Fibroblast of lung (primary cell): ENCODE data around the gene DHRS9. TPM values are rescaled to one million over a fixed set of nuclear protein-coding genes. Genes with fewer than 3 reads are reported as not detected.

Experiments used
- DNase-seq, 2 donors: peaks; one replicate each; pipeline versions ENCODE4 v3.0.0 to v3.0.0-alpha.2; 2010; ENCODE audit warnings: low read depth in 2 of 2
- H2AFZ ChIP-seq: 2 replicates; pipeline ENCODE4 v1.5.1; 2012; ENCODE audit warnings: low read length, control low read depth, inconsistent platforms
- H3K27ac ChIP-seq: 2 replicates; pipeline ENCODE4 v1.5.1; 2011; ENCODE audit warnings: low read length, control low read depth; ENCODE audit not compliant: insufficient read depth
- H3K27me3 ChIP-seq: 2 replicates; pipeline ENCODE4 v1.5.1; 2011; ENCODE audit warnings: mild to moderate bottlenecking, low read length; ENCODE audit not compliant: control insufficient read depth, insufficient read depth
- H3K36me3 ChIP-seq: 2 replicates; pipeline ENCODE4 v1.5.1; 2011; ENCODE audit warnings: low read length; ENCODE audit not compliant: control insufficient read depth, insufficient read depth
- H3K4me1 ChIP-seq: 2 replicates; pipeline ENCODE4 v1.5.1; 2011; ENCODE audit warnings: low read length; ENCODE audit not compliant: control insufficient read depth, insufficient read depth; ENCODE audit errors: extremely low read depth
- H3K4me2 ChIP-seq: 2 replicates; pipeline ENCODE4 v1.5.1; 2011; ENCODE audit warnings: low read length, control low read depth; ENCODE audit not compliant: insufficient read depth; ENCODE audit errors: extremely low read depth
- H3K4me3 ChIP-seq, 4 experiments: fragments of 200-600 bp in 1 of 4; sonication (generic) in 1 of 4; replicated peaks in 1 of 4; 2 replicates each; pipeline ENCODE4 v1.5.1; 2011 to 2016; ENCODE audit warnings: low read length in 4 of 4, low read depth in 3 of 4, mild to moderate bottlenecking in 3 of 4, control low read depth in 2 of 4, inconsistent platforms in 1 of 4, mixed read lengths in 1 of 4; ENCODE audit not compliant: insufficient read depth in 1 of 4; ENCODE audit errors: control extremely low read depth in 1 of 4
- H3K79me2 ChIP-seq: 2 replicates; pipeline ENCODE4 v1.5.1; 2012; ENCODE audit warnings: mild to moderate bottlenecking, low read length, inconsistent platforms; ENCODE audit not compliant: control insufficient read depth, insufficient read depth
- H3K9ac ChIP-seq: 2 replicates; pipeline ENCODE4 v1.5.1; 2011; ENCODE audit warnings: mild to moderate bottlenecking, low read length, control low read depth; ENCODE audit not compliant: insufficient read depth
- H3K9me3 ChIP-seq: 2 replicates; pipeline ENCODE4 v1.5.1; 2012; ENCODE audit warnings: low read depth, low read length; ENCODE audit not compliant: control insufficient read depth, insufficient read depth
- H4K20me1 ChIP-seq: 2 replicates; pipeline ENCODE4 v1.5.1; 2011; ENCODE audit warnings: low read length; ENCODE audit not compliant: control insufficient read depth, insufficient read depth; ENCODE audit errors: extremely low read depth
- EZH2 ChIP-seq: IDR thresholded peaks from 2 replicates; pipeline ENCODE4 v1.5.1; 2012; ENCODE audit warnings: low read length, control low read depth, mild to moderate bottlenecking; ENCODE audit errors: missing control alignments
- polyA plus RNA-seq, 2 donors: library from polyadenylated mRNA; depleted of rRNA in 1 of 2; stranded (reverse) in 1 of 2; unstranded in 1 of 2; fragments of >200 nt; gene quantifications; 2 replicates each; pipeline ENCODE4 v1.2.1, GENCODE V29; 2011 to 2012; ENCODE audit warnings: missing spikeins in 1 of 2
- total RNA-seq: library from RNA; depleted of rRNA; stranded (reverse); fragments of >200 nt; gene quantifications from 2 replicates; pipeline ENCODE4 v1.2.1, GENCODE V29; 2014
- TF ChIP-seq, protein P1 (sequence below), 2 donors: IDR thresholded peaks in 1 of 2; conservative IDR thresholded peaks in 1 of 2; 1 replicate in 1 of 2; 2 replicates in 1 of 2; pipeline ENCODE4 v1.5.1; 2011 to 2012; ENCODE audit warnings: low read length in 2 of 2, control low read depth in 1 of 2, inconsistent platforms in 1 of 2, low read depth in 1 of 2, mild to moderate bottlenecking in 1 of 2

DHRS9 gene
- total and polyA plus RNA-seq, 2 donors (not counting 1 experiment from before 2014, with no cell fraction given) = not detected

DNA sequence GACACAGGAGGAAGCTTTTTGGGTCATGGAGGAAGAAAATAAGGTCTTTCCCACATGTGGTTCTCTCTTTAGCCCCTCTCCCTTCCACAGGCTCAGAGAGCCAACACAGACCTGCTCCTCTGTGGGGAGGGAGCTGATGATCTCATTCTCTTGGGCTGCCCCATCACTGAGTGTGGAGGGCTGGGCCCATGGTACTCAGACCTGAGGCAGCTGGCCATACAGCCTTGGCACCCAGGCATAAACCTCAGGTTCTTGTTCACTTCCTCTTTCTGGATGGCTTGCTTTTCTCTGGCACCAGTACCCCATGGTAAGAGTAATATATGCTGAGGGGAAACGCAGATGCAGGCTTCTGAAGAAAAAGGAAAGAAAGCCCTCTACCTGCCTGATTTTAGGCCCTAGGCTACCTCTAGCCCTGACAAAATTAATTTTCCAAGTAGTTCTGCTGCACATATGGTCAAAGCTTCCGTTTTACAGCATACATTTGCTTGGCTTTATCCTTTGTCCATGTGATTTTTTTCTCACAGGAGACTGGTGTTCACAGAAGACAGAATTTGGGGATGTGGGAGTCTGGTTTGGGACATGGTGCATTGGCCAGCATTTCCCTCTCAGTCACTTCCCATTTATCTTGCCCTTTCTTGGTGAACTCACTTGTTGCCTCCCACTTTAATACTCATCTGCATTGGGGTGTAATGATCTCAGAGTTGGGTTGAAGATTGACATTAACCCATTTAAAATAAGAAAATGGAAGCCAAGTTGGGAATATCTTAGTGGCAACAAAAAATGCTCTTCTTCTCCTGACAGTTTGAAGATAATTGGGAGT lies 11.1 kb downstream of the DHRS9 start:
- DNase-seq = peak in 1 of 2 donors; percentile 56
- no peaks in the 10 kb centered on the region for H3K4me1 ChIP-seq
- TF ChIP-seq EZH2 = no peak
- TF ChIP-seq, protein P1, sequence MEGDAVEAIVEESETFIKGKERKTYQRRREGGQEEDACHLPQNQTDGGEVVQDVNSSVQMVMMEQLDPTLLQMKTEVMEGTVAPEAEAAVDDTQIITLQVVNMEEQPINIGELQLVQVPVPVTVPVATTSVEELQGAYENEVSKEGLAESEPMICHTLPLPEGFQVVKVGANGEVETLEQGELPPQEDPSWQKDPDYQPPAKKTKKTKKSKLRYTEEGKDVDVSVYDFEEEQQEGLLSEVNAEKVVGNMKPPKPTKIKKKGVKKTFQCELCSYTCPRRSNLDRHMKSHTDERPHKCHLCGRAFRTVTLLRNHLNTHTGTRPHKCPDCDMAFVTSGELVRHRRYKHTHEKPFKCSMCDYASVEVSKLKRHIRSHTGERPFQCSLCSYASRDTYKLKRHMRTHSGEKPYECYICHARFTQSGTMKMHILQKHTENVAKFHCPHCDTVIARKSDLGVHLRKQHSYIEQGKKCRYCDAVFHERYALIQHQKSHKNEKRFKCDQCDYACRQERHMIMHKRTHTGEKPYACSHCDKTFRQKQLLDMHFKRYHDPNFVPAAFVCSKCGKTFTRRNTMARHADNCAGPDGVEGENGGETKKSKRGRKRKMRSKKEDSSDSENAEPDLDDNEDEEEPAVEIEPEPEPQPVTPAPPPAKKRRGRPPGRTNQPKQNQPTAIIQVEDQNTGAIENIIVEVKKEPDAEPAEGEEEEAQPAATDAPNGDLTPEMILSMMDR (conservative IDR thresholded peaks at IDR 0.05 in 1 of 2, IDR thresholded peaks at IDR 0.05 in 1 of 2; ENCODE audit: low read depth in 1 of 2, low read length in 2 of 2) = no peak
- no peaks in the 10 kb centered on the region for H3K9me3 ChIP-seq
- no peaks in the 10 kb centered on the region for H3K27me3 ChIP-seq
- H3K4me2 ChIP-seq = no peak overlapping the region
- no peaks in the 10 kb centered on the region for H3K36me3 ChIP-seq
- H3K79me2 ChIP-seq = no peaks in the 10 kb centered on the region
- no peak overlapping the region for H3K4me3 ChIP-seq
- no peak overlapping the region for H2AFZ ChIP-seq
- no peak overlapping the region for H3K27ac ChIP-seq
- no peaks in the 10 kb centered on the region for H4K20me1 ChIP-seq
- H3K9ac ChIP-seq = no peak overlapping the region

DNA sequence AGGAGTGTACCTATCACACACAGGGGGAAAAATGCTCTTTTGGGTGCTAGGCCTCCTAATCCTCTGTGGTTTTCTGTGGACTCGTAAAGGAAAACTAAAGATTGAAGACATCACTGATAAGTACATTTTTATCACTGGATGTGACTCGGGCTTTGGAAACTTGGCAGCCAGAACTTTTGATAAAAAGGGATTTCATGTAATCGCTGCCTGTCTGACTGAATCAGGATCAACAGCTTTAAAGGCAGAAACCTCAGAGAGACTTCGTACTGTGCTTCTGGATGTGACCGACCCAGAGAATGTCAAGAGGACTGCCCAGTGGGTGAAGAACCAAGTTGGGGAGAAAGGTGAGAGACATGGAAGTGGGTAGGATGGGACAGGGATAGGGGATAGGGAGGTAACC lies 12.2 kb downstream of the DHRS9 start:
- no peaks in the 10 kb centered on the region for H3K27me3 ChIP-seq
- H3K9me3 ChIP-seq = no peaks in the 10 kb centered on the region
- no peaks in the 10 kb centered on the region for H3K4me1 ChIP-seq
- H3K4me3 ChIP-seq = no peak overlapping the region
- no peak overlapping the region for H2AFZ ChIP-seq
- DNase-seq = peak in 1 of 2 donors; percentile 51
- H4K20me1 ChIP-seq = no peaks in the 10 kb centered on the region
- H3K79me2 ChIP-seq = no peaks in the 10 kb centered on the region
- H3K36me3 ChIP-seq = no peaks in the 10 kb centered on the region
- TF ChIP-seq, protein P1 (conservative IDR thresholded peaks at IDR 0.05 in 1 of 2, IDR thresholded peaks at IDR 0.05 in 1 of 2; ENCODE audit: low read depth in 1 of 2, low read length in 2 of 2) = no peak
- no peak for TF ChIP-seq EZH2
- no peak overlapping the region for H3K4me2 ChIP-seq
- no peak overlapping the region for H3K27ac ChIP-seq
- no peak overlapping the region for H3K9ac ChIP-seq

DNA sequence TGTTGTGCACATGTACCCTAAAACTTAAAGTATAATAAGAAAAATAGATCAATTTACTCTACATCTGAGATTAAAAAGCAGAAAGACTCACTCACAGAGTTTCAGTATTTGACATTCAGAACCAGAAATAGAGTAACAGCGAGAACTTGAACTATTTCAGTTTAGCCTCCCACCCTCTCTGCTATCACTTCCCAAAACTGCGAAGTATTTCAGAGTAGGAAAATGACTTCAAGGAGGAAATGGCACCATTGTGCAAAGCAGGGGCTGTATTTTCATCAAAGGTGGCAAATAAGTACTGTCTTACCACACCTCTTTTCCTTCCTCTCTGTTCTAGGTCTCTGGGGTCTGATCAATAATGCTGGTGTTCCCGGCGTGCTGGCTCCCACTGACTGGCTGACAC lies 13.6 kb downstream of the DHRS9 start:
- DNase-seq = no peak
- H3K36me3 ChIP-seq = no peaks in the 10 kb centered on the region
- no peak overlapping the region for H3K27ac ChIP-seq
- TF ChIP-seq EZH2 = no peak
- TF ChIP-seq, protein P1 (conservative IDR thresholded peaks at IDR 0.05 in 1 of 2, IDR thresholded peaks at IDR 0.05 in 1 of 2; ENCODE audit: low read depth in 1 of 2, low read length in 2 of 2) = no peak
- H3K4me2 ChIP-seq = no peak overlapping the region
- no peak overlapping the region for H2AFZ ChIP-seq
- no peaks in the 10 kb centered on the region for H3K9me3 ChIP-seq
- H3K27me3 ChIP-seq = no peaks in the 10 kb centered on the region
- H3K9ac ChIP-seq = no peak overlapping the region
- no peaks in the 10 kb centered on the region for H3K79me2 ChIP-seq
- no peak overlapping the region for H3K4me3 ChIP-seq
- no peaks in the 10 kb centered on the region for H4K20me1 ChIP-seq
- H3K4me1 ChIP-seq = no peaks in the 10 kb centered on the region
